Skin of body (tissue), 2 donors: ENCODE measurements around the gene CHD5. TPM values are rescaled to one million over a fixed set of nuclear protein-coding genes. Genes with fewer than 3 reads are reported as not detected.
A peak's percentile ranks its signal among the peaks of the same experiment; 100 is the strongest.
"Not testable (repeated sequence)": the region's sequence is repeated elsewhere in the genome, so short reads cannot be mapped to it uniquely, and the experiment has no call there.

Experiments
- DNase-seq: peaks from one replicate; lab custom pipeline; 2025; lab: John Stamatoyannopoulos, UW
- total RNA-seq: library from RNA; depleted of rRNA; stranded (reverse); fragments of >200 nt; gene quantifications from one replicate; pipeline ENCODE4 v1.2.3, GENCODE V29; 2014

Gene CHD5
- total RNA-seq, 1 donor from 2014 or later: 1.4 TPM

DNA sequence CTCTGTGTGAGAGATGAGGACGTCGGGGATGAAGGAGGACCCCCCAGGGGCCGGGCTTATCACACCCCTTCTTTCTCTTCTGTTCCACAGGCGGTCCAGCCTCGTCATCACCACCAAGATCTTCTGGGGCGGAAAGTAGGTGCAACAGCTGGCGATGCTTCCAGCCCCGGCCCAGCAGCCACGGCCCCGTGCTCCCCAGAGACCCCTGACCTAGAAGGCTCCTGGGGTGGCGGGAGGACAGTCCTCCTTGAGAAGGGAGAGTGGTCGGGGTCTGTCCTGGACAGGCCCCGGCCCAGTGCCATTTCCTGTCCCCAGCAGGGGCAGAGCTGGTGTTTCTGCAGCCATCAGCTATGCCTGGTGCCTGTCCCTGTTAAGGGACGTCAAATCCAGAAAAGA, 92.7 kb downstream of the CHD5 start:
- DNase-seq: no peak

DNA sequence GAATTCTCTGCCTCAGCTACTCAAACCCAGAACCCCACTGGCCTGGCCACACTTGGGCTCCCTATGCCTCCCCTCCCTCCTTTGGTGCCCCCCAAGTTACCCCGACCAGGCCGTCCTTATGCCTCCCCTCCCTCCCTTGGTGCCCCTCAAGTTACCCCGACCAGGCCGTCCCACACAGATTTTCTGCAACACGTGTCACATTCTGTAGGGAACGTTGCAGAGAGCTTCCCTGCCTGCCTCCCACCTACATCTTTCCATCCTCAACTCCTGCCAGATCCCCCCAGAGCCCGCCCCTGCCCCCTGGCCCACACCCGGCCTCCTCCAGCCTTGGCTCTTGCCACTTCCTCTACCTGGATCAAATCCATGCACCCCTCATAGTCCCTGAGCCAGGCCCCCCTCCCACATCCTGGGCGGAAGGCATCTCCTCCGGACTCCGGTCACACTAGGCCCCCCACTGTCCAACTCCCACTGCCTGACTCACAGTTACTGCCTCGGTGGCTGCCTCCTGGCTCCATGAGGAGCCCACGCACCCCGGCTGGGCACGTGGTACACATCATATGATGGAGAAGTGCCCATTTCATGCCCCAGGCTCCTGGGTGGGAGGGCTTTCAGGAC, 93.3 kb downstream of the CHD5 start:
- no peak for DNase-seq

DNA sequence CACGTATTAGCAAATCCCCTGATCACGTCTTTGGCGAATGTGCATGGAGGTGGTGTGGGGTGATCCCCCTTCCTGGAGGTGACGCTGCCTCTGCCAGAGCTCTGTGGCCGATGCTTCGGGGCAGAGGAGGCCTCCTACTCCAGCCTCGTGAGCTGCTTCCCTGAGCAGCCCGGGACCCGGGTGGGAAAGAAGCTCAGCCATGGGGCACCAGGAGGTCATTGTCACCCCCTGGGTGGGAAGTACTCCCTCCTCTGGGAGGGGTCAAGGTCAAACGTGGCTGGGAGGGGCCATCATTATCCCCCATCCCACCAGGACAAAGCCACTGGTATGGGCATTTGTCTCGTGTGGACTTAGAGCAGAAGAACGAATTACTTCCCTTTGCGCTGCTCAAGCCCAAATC, 93.8 kb downstream of the CHD5 start:
- DNase-seq: no peak

DNA sequence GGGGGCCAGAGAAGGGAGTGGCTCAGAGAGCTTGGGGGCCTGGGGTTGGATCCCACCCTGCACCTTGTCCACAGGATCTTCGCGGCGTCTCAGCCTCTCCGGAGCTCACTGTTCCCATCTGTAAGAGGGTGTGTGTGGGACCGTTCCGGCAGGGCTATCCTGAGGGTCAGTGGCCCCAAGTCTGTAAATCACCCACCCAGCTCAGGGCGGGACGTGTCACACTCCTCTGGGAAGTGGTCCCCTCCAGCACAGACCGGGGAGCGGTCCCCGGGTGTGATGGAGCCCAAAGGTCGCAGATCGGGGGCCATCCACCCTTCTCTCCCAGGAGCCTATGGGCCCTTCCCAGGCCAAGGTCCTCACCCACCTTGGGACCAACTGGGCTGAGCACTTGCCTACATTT, 94.5 kb downstream of the CHD5 start:
- DNase-seq: no peak

DNA sequence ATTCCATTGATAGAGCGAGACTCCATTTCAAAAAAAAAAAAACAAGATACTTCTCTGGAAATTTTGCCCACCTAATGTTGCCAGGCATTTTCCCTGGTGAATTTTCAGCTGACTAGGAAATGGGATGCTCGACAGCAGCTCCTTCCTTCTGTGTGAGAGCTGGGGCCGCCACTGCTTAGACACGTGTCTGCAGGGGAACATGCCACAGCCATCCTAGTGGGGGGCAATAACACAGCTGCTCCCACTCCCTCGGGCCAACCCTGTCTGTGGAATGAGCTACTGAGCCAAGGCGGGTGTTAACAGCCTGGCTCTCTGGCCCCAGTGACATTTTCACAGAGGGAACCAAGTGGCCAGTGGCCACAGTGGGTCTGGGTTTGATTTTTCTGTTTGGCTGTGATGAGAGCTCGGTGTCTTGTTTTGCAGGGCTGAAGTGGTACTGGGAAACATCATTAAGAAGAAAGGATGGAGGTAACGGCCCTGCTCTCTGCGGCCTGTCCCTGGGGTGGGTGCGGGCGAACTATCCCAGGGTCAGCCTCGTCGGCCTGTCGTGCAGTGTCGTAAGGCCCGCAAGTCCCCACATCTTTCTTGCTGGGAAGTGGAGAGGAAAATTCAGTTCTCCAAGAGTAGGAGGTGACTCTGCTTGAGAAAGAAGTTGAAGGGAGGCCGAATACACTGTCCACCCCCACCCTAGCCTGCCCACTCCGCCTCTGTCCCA, 95.2 kb downstream of the CHD5 start:
- DNase-seq: no peak

DNA sequence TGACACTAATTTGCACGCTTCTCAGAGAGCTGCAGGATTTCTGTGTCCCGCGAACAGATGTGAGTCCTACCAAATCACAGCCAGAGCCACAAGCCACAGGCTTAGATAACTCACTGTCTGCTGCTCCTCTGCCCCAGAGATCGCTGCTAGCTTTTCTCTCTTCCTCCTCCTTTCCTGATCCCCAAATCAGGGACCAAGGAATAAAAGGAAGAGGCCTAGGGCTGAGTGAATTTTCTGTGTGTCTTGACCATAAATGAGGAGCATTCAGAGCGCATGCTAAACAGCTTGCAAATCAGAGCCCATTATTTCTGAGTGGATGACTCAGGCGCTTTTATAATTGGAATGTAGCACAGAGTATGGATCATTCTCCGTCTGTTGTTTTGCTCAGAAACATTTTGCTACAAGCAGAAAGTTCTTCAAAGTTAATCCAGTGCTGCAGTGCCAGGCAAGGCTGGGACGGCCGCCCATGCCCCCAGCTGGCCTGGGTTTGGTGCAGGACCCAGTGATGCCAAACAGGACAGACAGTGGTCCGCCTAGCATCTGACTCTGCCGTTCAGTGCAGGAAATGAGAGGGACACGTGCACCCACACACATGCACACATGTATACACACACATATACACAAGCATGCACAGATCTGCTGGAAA, 96.2 kb downstream of the CHD5 start:
- DNase-seq: no peak

DNA sequence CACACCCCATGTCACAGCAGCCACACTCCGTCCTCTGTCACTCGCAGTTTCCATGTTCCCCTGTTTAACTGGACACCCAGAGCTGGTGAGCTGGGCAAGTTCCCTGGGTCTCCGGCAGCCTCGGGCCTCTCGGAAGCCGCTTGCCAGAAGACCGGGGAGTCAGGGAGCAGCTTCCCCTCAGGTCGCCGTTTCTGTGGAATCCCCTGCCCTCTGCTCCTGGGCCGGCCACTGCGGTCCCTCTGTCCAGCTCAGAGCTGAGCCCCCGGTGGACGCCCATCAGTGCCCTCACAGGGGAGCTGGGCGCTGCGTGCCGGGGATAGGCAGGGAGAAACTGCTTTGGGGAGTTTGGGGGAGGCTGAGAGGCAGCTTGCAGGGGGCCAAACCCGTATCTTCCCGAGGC, 96.7 kb downstream of the CHD5 start:
- no peak for DNase-seq

DNA sequence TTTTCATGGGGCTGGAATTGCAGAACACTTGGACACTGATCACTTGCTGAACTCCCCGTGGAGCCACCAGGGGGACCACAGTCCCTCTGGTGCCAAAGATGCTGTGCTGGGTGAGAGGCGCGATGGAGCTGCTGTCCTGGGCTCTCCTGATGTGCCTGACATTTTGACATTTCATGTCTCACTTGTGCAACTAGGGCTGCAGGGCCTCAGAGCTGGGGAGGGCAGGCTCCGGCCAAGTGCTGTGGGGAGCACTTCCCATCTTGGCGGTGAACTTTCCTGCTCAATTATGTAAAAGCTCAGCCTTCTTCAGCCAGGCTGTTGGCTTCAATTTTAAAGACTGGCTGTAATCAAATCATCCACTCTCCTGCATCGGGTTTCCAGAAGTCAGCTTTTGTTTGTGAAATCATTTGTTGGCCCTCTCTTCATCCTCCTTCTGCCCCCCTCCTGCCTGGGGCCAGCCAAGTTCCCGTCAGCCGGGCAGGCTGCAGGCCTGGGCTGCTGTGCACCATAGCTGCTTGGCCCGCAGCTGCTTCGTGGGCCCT, 97.6 kb downstream of the CHD5 start:
- DNase-seq: peak; percentile 41

DNA sequence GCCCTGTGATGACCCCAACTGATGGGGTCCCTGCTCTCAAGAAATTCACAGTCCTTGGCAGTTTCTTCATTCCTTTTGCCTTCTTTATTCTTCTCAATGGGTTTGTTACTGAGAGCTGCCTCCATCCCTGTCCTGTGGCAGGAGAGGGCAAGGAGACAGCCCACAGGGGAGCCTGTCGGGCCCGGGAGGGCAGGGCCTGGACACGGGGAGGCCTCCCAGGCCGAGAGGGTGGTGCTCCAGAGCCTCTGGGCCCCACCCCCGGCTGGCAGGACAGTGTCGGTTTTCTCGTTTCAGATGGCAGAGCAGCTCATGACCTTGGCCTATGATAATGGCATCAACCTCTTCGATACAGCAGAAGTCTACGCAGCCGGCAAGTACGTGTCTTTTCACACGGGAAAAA, 98.2 kb downstream of the CHD5 start:
- no peak for DNase-seq

DNA sequence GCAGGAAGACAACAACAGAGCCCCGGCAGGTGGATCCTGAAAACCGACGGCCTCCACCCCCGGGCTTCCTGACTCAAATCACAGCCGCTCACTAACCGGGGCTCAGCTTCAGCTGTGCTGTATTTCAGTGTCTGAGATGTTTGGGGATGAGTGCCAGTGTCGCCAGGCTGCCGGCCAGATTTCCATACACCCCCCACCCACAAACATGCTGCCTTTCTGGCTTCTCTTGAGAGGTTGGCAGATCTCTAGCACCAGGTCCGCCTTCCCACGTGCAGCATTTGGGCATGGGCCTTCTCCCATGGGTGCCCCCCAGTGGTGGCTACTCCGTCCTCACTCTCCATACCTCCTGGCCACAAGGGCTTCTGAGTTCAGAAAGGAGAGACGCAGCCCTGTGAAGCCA, 99.7 kb downstream of the CHD5 start:
- no peak for DNase-seq

DNA sequence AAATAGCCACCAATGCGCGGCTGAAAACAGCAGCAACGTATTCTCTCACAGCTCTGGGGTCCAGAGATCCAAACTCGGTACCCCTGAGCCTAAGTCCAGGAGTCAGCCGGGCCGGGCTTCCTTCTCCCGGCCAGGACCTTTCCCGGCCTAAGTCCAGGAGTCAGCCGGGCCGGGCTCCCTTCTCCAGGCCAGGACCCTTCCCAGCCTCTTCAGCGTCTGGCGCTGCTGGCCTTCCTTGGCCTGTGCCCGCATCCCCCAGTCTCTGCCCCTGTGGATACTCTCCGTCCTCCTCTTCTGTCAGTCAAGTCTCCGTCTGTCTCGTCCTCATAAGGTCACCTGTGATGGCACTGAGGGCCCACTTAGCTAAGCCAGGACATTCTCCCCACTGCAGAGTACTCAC, 102.2 kb downstream of the CHD5 start:
- no peak for DNase-seq

DNA sequence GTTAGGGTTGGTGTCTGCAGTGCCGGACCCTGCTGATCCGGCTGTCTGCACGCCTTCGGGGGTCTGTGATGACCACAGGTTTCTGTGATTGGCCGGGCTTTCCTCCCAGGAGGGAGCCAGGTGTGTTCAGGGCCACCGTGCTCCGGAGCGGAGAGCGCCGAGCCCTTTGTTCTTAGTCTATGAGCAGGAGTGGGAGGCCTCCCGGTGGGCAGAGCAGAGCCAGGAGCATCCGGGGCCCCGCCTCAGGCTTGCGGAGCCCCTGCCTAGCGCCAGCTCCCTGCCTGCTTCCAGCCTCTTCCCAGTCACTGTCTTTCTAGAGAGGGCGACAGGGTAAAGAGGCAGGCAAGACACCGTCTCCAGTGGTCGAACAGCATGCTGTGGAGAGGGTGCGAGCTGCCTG, 102.6 kb downstream of the CHD5 start:
- DNase-seq: no peak

DNA sequence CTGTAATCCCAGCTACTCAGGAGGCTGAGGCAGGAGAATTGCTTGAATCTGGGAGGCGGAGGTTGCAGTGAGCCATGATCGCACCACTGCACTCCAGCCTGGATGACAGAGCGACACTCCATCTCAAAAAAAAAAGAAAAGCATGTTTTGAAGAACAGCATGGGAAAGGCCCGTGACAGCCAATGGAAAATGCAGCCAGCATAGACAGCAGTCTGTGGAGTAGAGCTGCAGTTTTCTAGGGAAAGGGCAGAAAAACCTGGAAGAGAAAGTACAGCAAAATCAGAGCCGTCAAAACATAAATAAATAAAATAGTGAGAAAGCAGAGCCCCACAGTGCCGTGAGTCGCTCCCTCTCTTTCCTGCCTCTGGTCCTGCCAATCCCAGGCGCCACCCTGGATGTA, 103.1 kb downstream of the CHD5 start:
- DNase-seq: not testable (repeated sequence)

DNA sequence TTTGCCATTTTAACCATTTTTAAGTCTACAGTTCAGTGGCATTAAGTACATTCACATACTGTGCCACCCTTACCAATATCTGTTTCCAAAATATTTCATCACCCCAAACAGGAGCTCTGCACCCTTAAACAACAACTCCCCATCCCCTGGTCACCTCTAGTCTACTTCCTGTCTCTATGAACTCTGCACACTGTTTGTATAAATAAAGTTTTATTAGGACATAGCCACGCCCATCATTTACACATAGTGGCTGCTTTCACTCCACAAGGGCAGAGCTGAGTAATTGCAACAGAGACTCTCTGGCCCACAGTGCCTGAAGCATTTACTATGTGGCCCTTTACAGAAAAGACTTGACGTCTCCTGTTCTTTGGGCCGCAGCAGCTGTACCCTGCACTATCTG, 104.4 kb downstream of the CHD5 start:
- DNase-seq: no peak

DNA sequence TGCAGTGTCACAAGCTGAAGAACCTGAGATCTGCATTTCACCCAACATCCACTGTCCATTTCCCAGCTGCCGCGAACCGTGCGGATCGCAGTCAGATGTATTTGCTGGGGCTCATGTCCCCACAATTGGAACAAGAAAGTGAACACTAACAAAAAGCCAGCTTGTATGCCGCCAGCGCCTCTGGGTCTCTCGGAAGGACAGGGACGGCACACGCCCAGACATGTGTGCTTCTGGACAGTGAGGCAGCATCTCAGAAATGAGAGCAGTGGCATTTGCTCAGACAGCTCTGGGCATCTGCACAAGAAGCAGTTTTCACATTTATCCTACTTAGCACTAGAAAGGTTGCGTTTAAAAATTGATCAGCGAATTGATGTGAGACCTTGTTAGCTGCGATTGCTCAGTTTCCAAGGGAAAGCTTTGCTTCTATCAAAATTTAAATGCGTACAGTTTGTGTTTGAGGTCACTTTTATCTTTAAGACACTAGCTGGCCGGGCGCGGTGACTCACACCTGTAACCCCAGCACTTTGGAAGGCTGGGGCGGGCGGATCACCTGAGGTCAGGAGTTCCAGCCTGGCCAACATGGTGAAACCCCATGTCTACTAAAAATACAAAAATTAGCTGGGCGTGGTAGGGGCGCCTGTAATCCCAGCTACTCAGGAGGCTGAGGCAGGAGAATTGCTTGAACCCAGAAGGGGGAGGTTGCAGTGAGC, 105.8 kb downstream of the CHD5 start:
- DNase-seq: no peak

DNA sequence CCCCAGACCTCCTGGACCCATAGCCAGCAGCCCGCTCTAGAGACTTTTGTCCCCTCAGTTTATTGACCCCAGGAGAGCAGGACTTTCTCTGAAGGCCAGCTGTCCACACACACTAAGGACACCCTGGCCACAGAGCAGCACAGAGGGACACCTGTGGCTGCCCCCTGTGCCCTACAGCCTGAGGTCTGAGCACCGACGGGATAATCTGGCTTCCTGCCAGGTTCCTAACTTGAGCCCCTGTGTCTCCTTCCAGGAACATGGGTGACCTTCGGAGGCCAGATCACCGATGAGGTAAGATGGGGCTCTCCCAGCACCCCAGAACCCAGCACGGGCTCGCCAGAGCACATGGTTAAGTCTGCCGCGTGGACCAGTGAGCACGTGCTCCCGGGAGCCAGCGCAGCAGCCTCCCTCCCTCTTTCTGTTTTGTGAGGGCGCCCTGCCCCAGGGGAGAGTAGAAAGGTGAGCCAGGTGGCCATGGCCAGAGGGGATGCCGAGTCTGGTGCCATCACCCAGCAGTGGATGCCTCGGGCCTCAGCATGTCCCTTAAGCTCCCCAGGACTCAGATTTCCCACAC, 106.6 kb downstream of the CHD5 start:
- no peak for DNase-seq

DNA sequence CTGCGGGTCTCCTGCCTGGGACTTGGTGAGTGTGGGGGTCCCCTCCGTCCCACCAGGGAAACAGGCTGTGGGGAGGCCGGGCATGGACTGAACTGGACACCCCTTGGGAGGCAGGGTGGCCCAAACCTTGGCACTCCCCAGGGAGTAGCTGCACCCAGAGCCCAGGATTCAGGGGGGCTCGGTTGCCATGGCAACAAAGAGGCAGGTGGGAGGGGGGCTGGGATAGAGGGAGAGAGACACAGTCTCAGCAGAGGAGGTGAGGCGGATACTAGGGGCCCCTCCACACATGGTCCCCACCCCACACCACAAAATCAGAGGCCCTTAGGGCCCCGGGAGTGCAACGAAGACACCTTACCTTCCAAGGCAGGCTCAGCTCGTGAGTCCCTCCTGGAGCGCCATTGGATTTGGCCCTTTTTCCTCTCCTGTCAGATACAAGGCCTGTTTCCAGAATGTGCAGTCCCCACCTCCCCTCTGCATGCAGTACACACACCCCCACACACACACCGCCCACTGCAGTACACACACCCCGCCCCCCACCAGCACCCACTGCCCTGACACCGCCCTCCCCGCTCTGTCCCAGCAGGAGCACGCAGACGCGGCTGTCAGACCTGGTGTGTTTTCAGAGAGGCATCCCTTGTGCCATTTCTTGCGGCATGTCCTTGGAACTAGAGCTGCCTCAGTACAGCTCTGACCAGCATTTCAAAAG, 107.2 kb downstream of the CHD5 start:
- no peak for DNase-seq

DNA sequence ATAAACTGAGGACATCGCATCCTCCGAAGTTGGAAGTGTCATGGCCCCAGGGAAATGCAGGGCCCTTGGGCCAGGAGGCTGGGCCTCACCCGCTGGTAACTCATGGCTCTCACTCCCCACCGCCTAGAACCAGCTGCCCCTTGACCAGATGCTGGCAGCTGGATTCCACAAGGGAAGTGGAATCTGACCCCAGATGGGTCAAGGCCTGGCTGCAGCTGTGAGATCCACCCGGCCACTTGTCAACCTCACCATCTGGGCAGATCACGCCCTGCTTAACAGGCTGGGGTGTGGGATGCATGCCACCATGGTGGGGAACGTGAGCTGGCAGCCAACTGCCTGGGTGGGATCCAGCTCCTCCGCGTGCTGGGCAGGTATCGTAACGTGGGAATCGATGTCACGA, 108.9 kb downstream of the CHD5 start:
- DNase-seq: no peak

DNA sequence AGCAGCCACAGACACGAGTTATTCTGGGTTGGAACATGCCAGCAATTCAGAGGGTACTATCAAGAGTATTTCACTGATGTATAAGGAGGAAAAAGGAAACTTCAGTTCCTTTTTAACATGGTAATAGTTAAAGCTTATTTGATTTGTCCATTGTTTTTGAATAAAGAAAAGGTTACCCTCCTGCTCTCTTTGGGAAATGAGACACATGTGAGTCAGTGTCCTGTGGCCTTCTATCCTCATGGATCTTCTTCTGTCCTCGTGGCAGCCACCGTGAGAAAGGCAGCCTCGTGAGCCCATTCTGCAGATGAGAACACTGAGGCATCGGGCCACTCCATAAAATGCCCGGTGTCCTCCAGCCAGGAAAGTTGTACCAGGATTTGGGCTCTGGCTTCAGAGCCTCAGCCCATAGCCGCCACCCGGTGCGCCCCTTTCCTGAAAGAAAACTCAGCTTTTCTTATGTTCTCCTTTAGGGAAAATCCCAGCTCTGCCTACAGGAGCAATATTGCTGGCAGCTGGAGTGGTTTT, 109.6 kb downstream of the CHD5 start:
- no peak for DNase-seq

DNA sequence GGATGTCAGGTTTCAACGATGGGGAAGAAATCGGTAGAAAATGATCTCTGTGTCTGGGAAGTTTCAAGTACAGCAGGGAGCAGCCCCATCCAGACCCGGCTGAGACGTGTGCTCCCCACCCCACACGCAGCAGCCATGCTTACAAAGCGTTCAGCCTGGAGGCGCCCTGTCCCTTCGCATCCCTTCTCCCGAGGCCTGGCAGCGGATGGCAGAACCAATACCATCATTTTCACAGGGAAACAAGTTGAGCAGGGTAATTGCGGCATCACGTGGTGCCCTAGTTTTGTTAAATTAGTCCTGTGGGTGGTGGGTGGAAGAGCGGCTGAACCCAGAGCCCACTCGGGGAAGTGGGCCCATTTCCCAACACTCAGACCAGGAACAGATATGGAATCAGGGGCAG, 110.5 kb downstream of the CHD5 start:
- no peak for DNase-seq

DNA sequence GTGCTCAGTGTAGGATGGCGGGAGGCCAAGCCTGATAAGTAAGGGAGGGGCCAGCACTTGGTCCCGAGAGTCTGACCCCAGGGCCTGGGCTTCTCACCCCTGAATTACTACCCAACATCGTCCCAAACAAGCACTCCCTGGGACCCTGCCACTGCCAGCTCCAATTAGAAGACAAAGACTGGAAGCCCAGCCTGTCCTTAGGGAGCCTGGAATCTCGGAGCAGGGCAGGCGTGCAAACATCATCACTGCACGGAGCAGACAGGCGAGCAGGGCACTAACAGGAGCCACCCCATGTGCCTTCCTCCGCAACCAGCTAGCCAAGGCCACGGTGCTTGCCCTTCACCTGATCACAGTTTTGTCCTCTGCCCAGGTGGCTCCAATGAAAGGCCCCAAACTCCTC, 111.2 kb downstream of the CHD5 start:
- no peak for DNase-seq
